ENCODE data around the gene CCRL2.
"Not testable (repeated sequence)": the region's sequence is repeated elsewhere in the genome, so short reads cannot be mapped to it uniquely, and the experiment has no call there.

The CCRL2 gene

GRCh38 chr3:46380471-46381221, 26.4 kb upstream of the CCRL2 start:
- no peak for DNase-seq

GRCh38 chr3:46381625-46382024, 25.4 kb upstream of the CCRL2 start:
- no peak for DNase-seq

GRCh38 chr3:46383211-46383950, 23.7 kb upstream of the CCRL2 start:
- no peak for DNase-seq

GRCh38 chr3:46383951-46384330, 23.1 kb upstream of the CCRL2 start:
- DNase-seq, result no peak

GRCh38 chr3:46386205-46386604, 20.9 kb upstream of the CCRL2 start:
- no peak for DNase-seq

- DNase-seq, result not testable (repeated sequence)
Measured at GRCh38 chr3:46388847-46389246, 18.2 kb upstream of the CCRL2 start.

GRCh38 chr3:46389306-46389705, 17.8 kb upstream of the CCRL2 start:
- DNase-seq, result no peak

- not testable (repeated sequence) for DNase-seq
Measured at GRCh38 chr3:46391526-46391925, 15.5 kb upstream of the CCRL2 start.

- DNase-seq, result no peak
Measured at GRCh38 chr3:46393011-46393410, 14.0 kb upstream of the CCRL2 start.

GRCh38 chr3:46393554-46394434, 13.3 kb upstream of the CCRL2 start:
- no peak for DNase-seq

- no peak for DNase-seq
Measured at GRCh38 chr3:46395210-46395661, 11.8 kb upstream of the CCRL2 start.

GRCh38 chr3:46395766-46396530, 11.1 kb upstream of the CCRL2 start:
- no peak for DNase-seq

GRCh38 chr3:46397111-46397510, 9.9 kb upstream of the CCRL2 start:
- DNase-seq, result no peak

- DNase-seq, result no peak
Measured at GRCh38 chr3:46398186-46398955, 8.7 kb upstream of the CCRL2 start.

- no peak for DNase-seq
Measured at GRCh38 chr3:46399098-46399497, 8.0 kb upstream of the CCRL2 start.

- DNase-seq, result no peak
Measured at GRCh38 chr3:46399557-46399956, 7.5 kb upstream of the CCRL2 start.

- DNase-seq, result peak; percentile 65
Measured at GRCh38 chr3:46400000-46400734, 6.9 kb upstream of the CCRL2 start.

- DNase-seq, result no peak
Measured at GRCh38 chr3:46400846-46401245, 6.2 kb upstream of the CCRL2 start.

- DNase-seq, result no peak
Measured at GRCh38 chr3:46401579-46401978, 5.5 kb upstream of the CCRL2 start.

GRCh38 chr3:46402902-46403301, 4.2 kb upstream of the CCRL2 start:
- not testable (repeated sequence) for DNase-seq

Measured in NCI-H2227 treated with DMSO at 0.1 percent for 48 hours (cell line).